ENCODE measurements around the gene EMSY. TPM values are rescaled to one million over a fixed set of nuclear protein-coding genes. Genes with fewer than 3 reads are reported as not detected.

Gene EMSY
- total RNA-seq, 1 experiment from 2014 or later: 29.3 TPM

DNA sequence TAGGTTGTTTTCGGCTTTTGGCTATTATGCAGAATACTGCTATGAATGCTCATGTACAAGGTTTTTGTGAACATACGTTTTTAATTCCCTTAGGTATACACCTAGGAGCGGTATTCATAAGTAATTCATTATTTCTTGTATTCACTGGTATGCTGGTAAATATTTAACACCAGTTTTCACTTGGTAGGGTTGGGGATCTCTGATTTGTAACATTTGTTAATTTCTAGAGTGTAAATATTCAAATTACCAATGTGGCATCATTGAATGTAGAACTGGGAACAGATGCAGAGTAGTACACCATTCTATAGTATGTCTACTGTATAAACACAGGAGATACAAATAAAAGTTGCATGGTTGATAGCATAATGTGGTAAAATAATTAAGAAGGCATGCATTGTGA lies 47.4 kb upstream of the EMSY start:
- DNase-seq: no peak
- no peaks in the 10 kb centered on the region for H3K9me3 Mint-ChIP-seq
- WGBS (ENCODE audit: extremely low coverage, insufficient read length, low lambda C conversion rate): no CpG with 5 or more reads among the region's 3 CpGs
- Histone ChIP-seq H3K23me2 (ENCODE audit: insufficient read length, low read depth, low read length, poor library complexity, severe bottlenecking) (no peaks in the 10 kb centered on the region), H3T11ph (ENCODE audit: low read length) (no peak overlapping the region), H3K56ac (ENCODE audit: insufficient read length, low read depth, low read length) (no peak overlapping the region), H3K18ac (ENCODE audit: insufficient read length, low read depth, low read length) (no peak overlapping the region), H3K27me3 (ENCODE audit: insufficient read depth, low read length) (no peaks in the 10 kb centered on the region), H2BK5ac (ENCODE audit: insufficient read length, low read length) (no peak overlapping the region), H2BK20ac (ENCODE audit: low read depth, low read length, poor library complexity, severe bottlenecking) (no peak overlapping the region), H3K27ac (ENCODE audit: insufficient read length, low read depth, low read length) (no peak overlapping the region), H3K4ac (ENCODE audit: low read depth, low read length) (no peak overlapping the region), H3K9me3 (ENCODE audit: control insufficient read depth, low read depth, low read length) (no peaks in the 10 kb centered on the region), H3K23ac (ENCODE audit: insufficient read length, low read depth, low read length) (no peak overlapping the region), H3K9ac (ENCODE audit: extremely low read depth, insufficient read length, low read length) (no peak overlapping the region), H2BK12ac (ENCODE audit: insufficient read length, low read depth, low read length) (no peak overlapping the region), H3K79me2 (ENCODE audit: insufficient read depth, low read length) (no peaks in the 10 kb centered on the region), H3K79me1 (ENCODE audit: insufficient read depth, low read depth, low read length, poor library complexity, severe bottlenecking) (no peaks in the 10 kb centered on the region), H2AK5ac (ENCODE audit: insufficient read length, low read length) (no peak overlapping the region), H3K14ac (ENCODE audit: insufficient read depth, low read length) (no peak overlapping the region), H4K8ac (replicated peaks; ENCODE audit: insufficient read length, low read depth, low read length) (no peak overlapping the region), H2AFZ (ENCODE audit: low read length) (no peak overlapping the region), H2BK15ac (ENCODE audit: low read depth, low read length) (no peak overlapping the region), H2BK120ac (ENCODE audit: low read depth, low read length, poor library complexity, severe bottlenecking) (no peak overlapping the region), H4K5ac (ENCODE audit: insufficient read length, low read depth, low read length) (no peak overlapping the region), H3K4me2 (ENCODE audit: insufficient read depth, insufficient read length, low read length) (no peak overlapping the region), H4K20me1 (ENCODE audit: control insufficient read depth, insufficient read depth, insufficient read length) (no peaks in the 10 kb centered on the region), H3K4me1 (ENCODE audit: insufficient read depth, low read length) (no peaks in the 10 kb centered on the region), H4K91ac (ENCODE audit: insufficient read length, low read depth, low read length) (no peak overlapping the region)
- H3K4me1 Mint-ChIP-seq: no peaks in the 10 kb centered on the region
- H3K27me3 Mint-ChIP-seq (ENCODE audit: low read depth): no peaks in the 10 kb centered on the region
- no peaks in the 10 kb centered on the region; a peak in 1 of 7 replicates for H3K36me3 Mint-ChIP-seq (ENCODE audit: insufficient read depth in 1 of 3, low read depth in 3 of 3)
- no peak overlapping the region for H3K4me3 Mint-ChIP-seq
- H3K27ac Mint-ChIP-seq: no peak overlapping the region
- TF ChIP-seq, protein P1, sequence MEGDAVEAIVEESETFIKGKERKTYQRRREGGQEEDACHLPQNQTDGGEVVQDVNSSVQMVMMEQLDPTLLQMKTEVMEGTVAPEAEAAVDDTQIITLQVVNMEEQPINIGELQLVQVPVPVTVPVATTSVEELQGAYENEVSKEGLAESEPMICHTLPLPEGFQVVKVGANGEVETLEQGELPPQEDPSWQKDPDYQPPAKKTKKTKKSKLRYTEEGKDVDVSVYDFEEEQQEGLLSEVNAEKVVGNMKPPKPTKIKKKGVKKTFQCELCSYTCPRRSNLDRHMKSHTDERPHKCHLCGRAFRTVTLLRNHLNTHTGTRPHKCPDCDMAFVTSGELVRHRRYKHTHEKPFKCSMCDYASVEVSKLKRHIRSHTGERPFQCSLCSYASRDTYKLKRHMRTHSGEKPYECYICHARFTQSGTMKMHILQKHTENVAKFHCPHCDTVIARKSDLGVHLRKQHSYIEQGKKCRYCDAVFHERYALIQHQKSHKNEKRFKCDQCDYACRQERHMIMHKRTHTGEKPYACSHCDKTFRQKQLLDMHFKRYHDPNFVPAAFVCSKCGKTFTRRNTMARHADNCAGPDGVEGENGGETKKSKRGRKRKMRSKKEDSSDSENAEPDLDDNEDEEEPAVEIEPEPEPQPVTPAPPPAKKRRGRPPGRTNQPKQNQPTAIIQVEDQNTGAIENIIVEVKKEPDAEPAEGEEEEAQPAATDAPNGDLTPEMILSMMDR (conservative IDR thresholded peaks at IDR 0.05): no peak

Data from H9 (cell line).